Measurements from ENCODE around the gene PBRM1. TPM values are rescaled to one million over a fixed set of nuclear protein-coding genes. Genes with fewer than 3 reads are reported as not detected.

PBRM1 gene
- total and polyA plus RNA-seq, 2 experiments from 2014 or later: 57.5 to 72.5 TPM

GRCh38 chr3:52651592-52651991 is 34.1 kb downstream of the PBRM1 start:
- Mint-ChIP-seq H3K4me1 (peaks cover 4% of the 10 kb centered on the region; the same call in 2 of the 3 replicates), H3K27ac (no peak overlapping the region), H3K27me3 (ENCODE audit: insufficient read depth, low read depth, poor library complexity) (no peaks in the 10 kb centered on the region), H3K9me3 (no peaks in the 10 kb centered on the region), H3K36me3 (ENCODE audit: low read depth) (peaks cover 56% of the 10 kb centered on the region), H3K4me3 (no peak overlapping the region)
- Histone ChIP-seq H3K4me3 (no peak overlapping the region), H2AFZ (no peak overlapping the region), H3K79me2 (replicated peaks; ENCODE audit: insufficient read depth) (no peaks in the 10 kb centered on the region), H3K4me2 (no peak overlapping the region), H3F3A (replicated peaks; ENCODE audit: low read depth) (no peaks in the 10 kb centered on the region), H3K4me1 (ENCODE audit: insufficient read depth) (no peaks in the 10 kb centered on the region), H3K27me3 (ENCODE audit: insufficient read depth) (no peaks in the 10 kb centered on the region), H3K36me3 (ENCODE audit: insufficient read depth) (peaks cover 22% of the 10 kb centered on the region), H3K9me2 (ENCODE audit: insufficient read depth) (no peaks in the 10 kb centered on the region), H3K27ac (ENCODE audit: low read depth) (no peak overlapping the region), H4K20me1 (replicated peaks; ENCODE audit: insufficient read depth) (no peaks in the 10 kb centered on the region)
- DNase-seq (ENCODE audit: low spot score) (no peak), ATAC-seq (no peak)
- TF ChIP-seq, protein P1, sequence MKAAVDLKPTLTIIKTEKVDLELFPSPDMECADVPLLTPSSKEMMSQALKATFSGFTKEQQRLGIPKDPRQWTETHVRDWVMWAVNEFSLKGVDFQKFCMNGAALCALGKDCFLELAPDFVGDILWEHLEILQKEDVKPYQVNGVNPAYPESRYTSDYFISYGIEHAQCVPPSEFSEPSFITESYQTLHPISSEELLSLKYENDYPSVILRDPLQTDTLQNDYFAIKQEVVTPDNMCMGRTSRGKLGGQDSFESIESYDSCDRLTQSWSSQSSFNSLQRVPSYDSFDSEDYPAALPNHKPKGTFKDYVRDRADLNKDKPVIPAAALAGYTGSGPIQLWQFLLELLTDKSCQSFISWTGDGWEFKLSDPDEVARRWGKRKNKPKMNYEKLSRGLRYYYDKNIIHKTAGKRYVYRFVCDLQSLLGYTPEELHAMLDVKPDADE (IDR thresholded peaks at IDR 0.05): no peak
- TF ChIP-seq EZH2 (IDR thresholded peaks at IDR 0.05; ENCODE audit: low read depth, unreplicated experiment) (no peak), STAT1 (IDR thresholded peaks at IDR 0.05; ENCODE audit: unreplicated experiment) (no peak), EZH2phosphoT487 (IDR thresholded peaks at IDR 0.05; ENCODE audit: unreplicated experiment) (no peak), CTCF (conservative IDR thresholded peaks at IDR 0.05; ENCODE audit: low read depth in 2 of 2) (no peak), POLR2AphosphoS5 (IDR thresholded peaks at IDR 0.05; ENCODE audit: low read depth) (no peak), REST (IDR thresholded peaks at IDR 0.05; ENCODE audit: unreplicated experiment) (no peak), JUNB (IDR thresholded peaks at IDR 0.05; ENCODE audit: unreplicated experiment) (no peak), ZNF114 (CRISPR knock-in tag; IDR thresholded peaks at IDR 0.05) (no peak), CREB1 (CRISPR knock-in tag; IDR thresholded peaks at IDR 0.05; ENCODE audit: low read depth) (no peak), NANOG (IDR thresholded peaks at IDR 0.05; ENCODE audit: borderline replicate concordance) (no peak), ZNF331 (CRISPR knock-in tag; IDR thresholded peaks at IDR 0.05; ENCODE audit: low read depth) (no peak)
- TF ChIP-seq, protein P2, sequence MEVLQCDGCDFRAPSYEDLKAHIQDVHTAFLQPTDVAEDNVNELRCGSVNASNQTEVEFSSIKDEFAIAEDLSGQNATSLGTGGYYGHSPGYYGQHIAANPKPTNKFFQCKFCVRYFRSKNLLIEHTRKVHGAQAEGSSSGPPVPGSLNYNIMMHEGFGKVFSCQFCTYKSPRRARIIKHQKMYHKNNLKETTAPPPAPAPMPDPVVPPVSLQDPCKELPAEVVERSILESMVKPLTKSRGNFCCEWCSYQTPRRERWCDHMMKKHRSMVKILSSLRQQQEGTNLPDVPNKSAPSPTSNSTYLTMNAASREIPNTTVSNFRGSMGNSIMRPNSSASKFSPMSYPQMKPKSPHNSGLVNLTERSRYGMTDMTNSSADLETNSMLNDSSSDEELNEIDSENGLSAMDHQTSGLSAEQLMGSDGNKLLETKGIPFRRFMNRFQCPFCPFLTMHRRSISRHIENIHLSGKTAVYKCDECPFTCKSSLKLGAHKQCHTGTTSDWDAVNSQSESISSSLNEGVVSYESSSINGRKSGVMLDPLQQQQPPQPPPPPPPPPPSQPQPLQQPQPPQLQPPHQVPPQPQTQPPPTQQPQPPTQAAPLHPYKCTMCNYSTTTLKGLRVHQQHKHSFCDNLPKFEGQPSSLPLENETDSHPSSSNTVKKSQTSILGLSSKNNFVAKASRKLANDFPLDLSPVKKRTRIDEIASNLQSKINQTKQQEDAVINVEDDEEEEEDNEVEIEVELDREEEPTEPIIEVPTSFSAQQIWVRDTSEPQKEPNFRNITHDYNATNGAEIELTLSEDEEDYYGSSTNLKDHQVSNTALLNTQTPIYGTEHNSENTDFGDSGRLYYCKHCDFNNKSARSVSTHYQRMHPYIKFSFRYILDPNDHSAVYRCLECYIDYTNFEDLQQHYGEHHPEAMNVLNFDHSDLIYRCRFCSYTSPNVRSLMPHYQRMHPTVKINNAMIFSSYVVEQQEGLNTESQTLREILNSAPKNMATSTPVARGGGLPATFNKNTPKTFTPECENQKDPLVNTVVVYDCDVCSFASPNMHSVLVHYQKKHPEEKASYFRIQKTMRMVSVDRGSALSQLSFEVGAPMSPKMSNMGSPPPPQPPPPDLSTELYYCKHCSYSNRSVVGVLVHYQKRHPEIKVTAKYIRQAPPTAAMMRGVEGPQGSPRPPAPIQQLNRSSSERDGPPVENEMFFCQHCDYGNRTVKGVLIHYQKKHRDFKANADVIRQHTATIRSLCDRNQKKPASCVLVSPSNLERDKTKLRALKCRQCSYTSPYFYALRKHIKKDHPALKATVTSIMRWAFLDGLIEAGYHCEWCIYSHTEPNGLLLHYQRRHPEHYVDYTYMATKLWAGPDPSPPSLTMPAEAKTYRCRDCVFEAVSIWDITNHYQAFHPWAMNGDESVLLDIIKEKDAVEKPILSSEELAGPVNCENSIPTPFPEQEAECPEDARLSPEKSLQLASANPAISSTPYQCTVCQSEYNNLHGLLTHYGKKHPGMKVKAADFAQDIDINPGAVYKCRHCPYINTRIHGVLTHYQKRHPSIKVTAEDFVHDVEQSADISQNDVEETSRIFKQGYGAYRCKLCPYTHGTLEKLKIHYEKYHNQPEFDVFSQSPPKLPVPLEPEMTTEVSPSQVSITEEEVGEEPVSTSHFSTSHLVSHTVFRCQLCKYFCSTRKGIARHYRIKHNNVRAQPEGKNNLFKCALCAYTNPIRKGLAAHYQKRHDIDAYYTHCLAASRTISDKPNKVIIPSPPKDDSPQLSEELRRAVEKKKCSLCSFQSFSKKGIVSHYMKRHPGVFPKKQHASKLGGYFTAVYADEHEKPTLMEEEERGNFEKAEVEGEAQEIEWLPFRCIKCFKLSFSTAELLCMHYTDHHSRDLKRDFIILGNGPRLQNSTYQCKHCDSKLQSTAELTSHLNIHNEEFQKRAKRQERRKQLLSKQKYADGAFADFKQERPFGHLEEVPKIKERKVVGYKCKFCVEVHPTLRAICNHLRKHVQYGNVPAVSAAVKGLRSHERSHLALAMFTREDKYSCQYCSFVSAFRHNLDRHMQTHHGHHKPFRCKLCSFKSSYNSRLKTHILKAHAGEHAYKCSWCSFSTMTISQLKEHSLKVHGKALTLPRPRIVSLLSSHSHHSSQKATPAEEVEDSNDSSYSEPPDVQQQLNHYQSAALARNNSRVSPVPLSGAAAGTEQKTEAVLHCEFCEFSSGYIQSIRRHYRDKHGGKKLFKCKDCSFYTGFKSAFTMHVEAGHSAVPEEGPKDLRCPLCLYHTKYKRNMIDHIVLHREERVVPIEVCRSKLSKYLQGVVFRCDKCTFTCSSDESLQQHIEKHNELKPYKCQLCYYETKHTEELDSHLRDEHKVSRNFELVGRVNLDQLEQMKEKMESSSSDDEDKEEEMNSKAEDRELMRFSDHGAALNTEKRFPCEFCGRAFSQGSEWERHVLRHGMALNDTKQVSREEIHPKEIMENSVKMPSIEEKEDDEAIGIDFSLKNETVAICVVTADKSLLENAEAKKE (CRISPR knock-in tag; IDR thresholded peaks at IDR 0.05): no peak

Data from GM23338 (cell line).